HK-2 (cell line): ENCODE measurements around the gene KIAA1217.

Experiments used
- DNase-seq: peaks from one replicate; pipeline ENCODE4 v3.0.0-alpha.2; 2018; ENCODE audit not compliant: unreplicated experiment

KIAA1217 gene

GRCh38 chr10:24550680-24551079 lies 341.7 kb downstream of the KIAA1217 start:
- DNase-seq = no peak

GRCh38 chr10:24551161-24551560 lies 342.2 kb downstream of the KIAA1217 start:
- DNase-seq = no peak

GRCh38 chr10:24552346-24553016 lies 343.5 kb downstream of the KIAA1217 start:
- DNase-seq = peak; percentile 7

- no peak for DNase-seq
Measured at GRCh38 chr10:24553051-24553612, 344.2 kb downstream of the KIAA1217 start.

- no peak for DNase-seq
Measured at GRCh38 chr10:24554036-24554435, 345.1 kb downstream of the KIAA1217 start.

- no peak for DNase-seq
Measured at GRCh38 chr10:24556126-24556749, 347.3 kb downstream of the KIAA1217 start.

GRCh38 chr10:24556750-24557742 lies 348.1 kb downstream of the KIAA1217 start:
- peak; percentile 9 for DNase-seq

GRCh38 chr10:24561453-24561852 lies 352.5 kb downstream of the KIAA1217 start:
- DNase-seq = no peak

- no peak for DNase-seq
Measured at GRCh38 chr10:24568042-24568441, 359.1 kb downstream of the KIAA1217 start.

GRCh38 chr10:24569330-24569796 lies 360.4 kb downstream of the KIAA1217 start:
- no peak for DNase-seq

- DNase-seq = no peak
Measured at GRCh38 chr10:24569828-24570657, 361.1 kb downstream of the KIAA1217 start.

- DNase-seq = no peak
Measured at GRCh38 chr10:24570658-24571426, 361.9 kb downstream of the KIAA1217 start.

GRCh38 chr10:24571870-24572450 lies 363.0 kb downstream of the KIAA1217 start:
- no peak for DNase-seq

GRCh38 chr10:24574161-24574560 lies 365.2 kb downstream of the KIAA1217 start:
- no peak for DNase-seq

GRCh38 chr10:24574578-24575155 lies 365.7 kb downstream of the KIAA1217 start:
- DNase-seq = no peak

GRCh38 chr10:24575481-24576002 lies 366.6 kb downstream of the KIAA1217 start:
- DNase-seq = no peak

- DNase-seq = no peak
Measured at GRCh38 chr10:24579448-24579847, 370.5 kb downstream of the KIAA1217 start.

- no peak for DNase-seq
Measured at GRCh38 chr10:24579906-24580305, 371.0 kb downstream of the KIAA1217 start.

- no peak for DNase-seq
Measured at GRCh38 chr10:24589265-24589664, 380.3 kb downstream of the KIAA1217 start.
